Stimulated activated CD8-positive, alpha-beta memory T cell treated with anti-CD3 and anti-CD28 coated beads, Interleukin-12 subunit alpha, Interleukin-12 subunit beta, amount 100 ng/mL, for 24 hours (primary cell): ENCODE data around the gene DENND5B.
"Not testable (repeated sequence)": the region's sequence is repeated elsewhere in the genome, so short reads cannot be mapped to it uniquely, and the experiment has no call there.

ENCODE experiments used
- DNase-seq: peaks from one replicate; pipeline ENCODE4 v3.0.0-alpha.2; 2020; ENCODE audit errors: extremely low read depth

Gene DENND5B

DNA sequence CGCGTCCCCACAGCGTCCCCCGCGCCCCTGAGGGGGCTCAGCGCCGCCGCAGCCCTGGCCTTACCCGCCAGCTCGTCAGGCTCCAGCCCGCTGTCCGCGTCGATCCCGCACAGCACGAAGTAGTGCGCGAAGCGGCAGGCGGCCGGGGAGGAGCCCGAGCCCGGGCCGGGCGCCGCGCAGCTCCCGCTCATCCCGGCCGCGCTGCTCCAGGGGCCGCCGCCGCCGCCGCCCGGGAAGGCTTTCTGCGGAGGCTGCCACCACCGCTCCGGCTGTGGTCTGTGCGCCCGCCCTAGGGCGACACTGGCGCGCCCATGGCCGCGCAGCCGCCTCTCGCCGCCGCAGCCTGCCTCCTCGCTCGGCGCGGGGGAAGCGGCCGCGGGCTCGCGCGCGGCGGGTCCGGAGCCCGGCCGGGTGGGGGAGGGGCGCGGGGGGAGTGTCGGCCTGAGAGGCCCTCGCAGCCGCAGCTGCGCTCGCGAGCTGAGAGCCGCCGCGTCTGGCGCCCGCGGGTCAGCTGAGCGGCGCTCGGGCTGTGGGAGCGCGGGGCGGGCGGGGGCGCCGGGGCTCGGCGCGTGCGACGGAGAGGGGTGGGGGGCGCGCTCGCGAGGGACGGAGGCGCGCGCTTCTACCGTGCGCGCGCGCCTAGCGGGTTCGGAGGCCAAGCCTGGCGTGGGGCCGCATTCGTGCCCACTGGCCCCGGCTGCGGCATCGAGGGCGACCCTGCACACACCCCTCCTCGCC lies at the start of gene DENND5B:
TSS of gene DENND5B (minus strand) at position 495 of the 738 bp plus-strand sequence. CDS start at position 191, 304 bp downstream.
- DNase-seq: no peak

DNA sequence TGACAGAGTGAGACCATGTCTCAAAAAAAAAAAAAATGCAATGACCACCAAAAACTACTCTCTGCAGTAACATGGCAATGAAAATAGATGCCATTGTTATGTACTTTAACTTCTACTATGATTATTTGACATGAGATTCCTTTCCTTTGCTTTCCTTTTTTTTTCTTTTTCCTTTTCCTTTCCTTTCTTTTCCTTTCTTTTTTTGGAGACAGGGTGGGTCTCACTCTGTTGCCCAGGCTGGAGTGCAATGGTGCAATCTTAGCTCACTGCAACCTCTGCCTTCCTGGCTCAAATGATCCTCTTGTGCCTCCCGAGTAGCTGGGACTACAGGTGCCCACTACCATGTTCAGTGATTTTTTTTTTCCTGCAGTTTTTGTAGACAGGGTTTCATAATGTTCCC lies 43.7 kb upstream of the DENND5B start:
- no peak for DNase-seq

DNA sequence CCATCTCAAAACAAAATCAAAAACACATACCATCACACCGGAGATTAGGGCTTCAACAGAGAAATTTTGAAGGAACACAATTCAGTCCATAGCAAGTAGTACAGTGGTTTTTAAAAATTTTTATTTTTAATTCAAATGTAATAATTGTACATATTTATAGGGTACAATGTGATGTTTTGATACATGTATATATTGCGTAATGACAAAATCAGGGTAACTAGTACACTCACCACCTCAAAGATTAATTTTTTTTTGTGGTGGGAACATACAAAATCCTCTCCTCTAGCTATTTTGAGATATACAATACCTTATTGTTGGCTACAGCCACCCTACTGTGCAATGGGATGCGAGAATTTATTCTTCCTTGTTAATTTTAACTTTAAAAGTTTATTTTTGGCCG lies 42.5 kb upstream of the DENND5B start:
- no peak for DNase-seq

GRCh38 chr12:31631809-31632208 lies 40.9 kb upstream of the DENND5B start:
- no peak for DNase-seq

- no peak for DNase-seq
These were observed 40.2 kb upstream of the DENND5B start for GRCh38 chr12:31631023-31631724.

DNA sequence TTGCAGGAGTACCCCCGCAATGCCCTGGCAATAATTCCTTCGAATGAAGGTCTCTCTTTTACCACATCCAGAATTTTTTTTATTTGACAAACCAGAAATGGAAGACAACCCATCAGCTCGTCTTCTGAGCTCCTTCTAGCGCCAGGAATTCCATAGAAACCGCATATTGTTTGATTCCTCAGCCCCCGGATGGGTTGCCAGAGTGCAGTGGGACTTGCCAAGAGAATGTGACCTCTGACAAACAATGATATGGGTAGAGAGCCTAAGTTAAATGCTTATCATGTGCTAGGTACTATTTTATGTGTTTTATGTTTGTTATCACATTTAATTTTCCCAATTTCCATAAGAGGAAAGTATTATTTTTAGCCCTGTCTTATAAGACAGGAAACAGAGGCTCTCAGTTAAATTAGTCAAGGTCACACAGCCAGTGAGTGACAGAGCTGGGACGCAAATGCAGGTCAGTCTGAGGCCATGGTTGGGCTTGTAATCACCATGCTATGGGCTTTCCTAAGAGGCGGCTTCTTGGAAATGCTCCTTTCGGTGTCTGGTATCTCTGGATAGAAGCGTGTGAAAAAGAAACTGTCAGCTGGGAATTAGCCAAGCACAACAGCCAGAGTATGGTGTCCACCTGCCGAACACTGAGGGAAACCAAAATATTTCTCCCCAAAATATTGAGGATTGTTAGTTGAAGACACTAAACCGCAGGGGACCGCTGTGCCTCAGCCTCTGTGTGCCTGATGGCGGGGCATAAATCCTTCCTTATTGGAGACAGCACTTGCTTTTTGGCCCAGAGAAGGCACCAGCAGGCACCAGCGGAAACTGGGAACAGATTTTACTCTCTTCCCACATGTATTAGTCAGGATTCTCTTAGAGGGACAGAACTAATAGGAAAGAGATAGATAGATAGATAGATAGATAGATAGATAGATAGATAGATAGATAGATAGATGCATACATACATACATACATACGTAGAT lies 39.1 kb upstream of the DENND5B start:
- no peak for DNase-seq

DNA sequence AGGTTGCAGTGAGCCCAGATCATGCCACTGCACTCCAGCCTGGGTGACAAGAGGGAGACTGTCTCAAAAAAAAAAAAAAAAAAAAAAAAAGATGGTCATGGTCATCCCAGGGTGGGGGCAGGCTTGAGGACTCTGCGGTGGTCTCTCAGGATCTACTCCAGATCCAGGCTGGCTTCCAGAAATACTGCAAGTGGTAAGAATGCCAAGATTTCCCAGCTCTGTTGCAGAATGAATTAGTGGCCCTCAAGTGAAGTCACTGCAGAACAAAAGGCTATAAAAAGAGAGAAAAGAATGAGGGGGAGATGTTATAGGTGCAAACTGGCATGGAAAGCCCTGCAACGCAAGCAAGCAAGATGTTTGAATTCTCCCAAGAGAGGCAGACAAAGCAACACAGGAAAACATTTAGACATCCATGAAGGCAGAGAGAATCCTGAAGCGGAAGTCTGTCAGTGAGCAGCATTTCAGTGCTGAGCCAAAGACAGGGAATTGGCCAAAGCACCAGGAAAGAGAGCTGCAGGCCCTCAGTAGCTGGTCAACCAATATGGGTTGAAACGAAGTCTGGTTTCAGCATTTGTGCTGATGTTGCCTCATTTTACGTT lies 36.6 kb upstream of the DENND5B start:
- DNase-seq: no peak

DNA sequence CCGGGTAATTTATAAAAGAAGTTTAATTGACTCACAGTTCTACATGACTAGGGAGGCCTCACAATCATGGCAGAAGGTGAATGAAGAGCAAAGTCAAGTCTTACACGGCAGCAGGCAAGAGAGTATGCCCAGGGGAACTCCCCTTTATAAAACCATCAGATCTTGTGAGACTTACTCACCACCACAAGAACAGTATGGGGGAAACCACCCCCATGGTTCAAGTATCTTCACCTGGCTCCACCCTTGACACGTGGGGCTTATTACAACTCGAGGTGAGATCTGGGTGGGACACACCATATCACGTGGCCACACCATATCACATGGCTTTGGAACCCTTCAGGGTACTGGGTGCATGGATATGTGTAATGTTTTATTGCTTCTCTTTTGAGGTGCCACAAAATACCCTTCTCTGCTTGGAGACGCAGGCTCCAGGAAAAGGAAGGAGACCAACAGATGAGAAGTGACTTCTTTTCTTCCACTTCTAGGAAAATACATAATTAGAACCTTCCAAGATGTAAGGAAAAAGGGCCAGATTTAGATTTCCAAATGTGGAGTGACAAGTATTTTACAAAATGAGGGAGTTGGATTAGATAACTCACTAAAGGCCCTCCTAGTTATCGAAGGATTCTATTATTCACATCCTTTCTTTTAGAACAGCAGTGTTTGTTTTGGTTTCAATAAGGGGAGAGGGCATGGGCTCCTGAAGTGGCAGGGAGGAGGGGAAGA lies 35.5 kb upstream of the DENND5B start:
- no peak for DNase-seq

DNA sequence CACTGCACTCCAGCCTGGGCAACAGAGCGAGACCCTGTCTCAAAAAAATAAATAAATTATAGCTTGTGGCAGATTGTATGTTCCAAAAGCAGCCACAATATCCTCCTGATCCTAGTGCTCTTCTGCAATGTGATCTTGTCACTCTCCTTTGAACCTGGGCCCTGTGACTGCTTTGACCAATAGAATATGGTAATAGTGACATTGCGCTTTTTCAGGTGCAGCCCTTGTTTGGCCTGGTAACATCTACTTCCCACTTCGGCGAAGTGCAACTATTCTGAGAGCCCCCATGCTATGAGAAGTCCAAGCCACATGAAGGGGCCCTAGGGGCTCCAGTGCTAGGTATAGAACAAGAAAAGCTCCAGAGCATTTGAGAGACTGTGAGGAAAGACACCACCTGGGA lies 31.1 kb upstream of the DENND5B start:
- DNase-seq: no peak

DNA sequence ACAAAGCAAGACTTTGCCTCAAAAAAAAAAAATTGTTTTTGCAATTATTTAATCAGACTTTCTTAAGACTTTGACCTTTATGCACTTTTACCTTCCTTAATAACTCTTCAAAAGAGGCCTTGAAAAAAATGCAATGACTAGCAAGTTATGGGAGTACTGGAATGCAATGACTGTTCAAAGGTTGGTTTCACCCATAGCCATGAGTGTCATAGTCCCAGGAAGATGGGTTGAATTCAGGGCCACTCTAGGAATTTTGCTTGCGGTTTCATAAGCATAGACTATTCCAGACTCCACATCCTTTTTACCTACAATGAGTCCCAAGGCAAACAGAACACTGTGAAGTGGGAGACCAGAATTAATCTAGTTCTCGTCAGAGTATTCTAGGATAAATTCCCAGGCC lies 29.4 kb upstream of the DENND5B start:
- no peak for DNase-seq

DNA sequence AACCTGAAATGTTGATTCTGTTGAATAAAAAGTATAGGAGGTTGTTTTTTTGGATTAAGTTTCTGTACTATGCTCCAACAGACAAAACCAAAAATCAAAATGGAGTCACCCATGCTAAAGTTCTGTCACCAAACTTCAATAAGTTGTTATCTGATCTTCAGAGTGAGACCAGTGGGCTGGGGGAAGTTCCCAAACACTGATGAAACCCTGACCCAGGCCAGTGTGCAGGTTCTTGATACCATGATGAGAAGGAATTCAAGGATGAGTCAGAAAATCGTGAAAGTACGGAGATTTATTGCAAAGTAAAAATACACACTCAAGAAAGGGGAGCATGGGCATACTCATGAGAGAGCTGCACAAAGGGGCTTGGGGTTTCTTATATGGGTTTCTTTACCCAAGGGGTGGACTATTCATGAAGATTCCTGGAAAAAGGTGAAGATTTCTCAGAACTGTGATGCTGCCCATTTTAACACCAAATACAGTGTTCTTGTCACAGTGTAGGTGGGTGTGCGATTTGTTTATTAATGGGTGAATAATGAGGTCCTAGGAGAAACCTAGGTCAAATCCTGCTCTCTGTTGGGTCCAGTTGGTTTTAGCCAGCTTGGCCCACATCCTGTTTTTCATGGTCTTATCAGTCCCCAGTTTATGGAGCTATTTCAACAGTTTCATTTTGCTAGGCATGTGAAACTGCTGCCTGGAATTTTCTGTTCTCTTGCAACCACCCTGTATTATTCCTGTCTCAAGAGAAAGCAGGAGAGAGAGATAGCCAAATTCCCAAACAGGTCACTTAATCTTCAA lies 27.5 kb upstream of the DENND5B start:
- no peak for DNase-seq

DNA sequence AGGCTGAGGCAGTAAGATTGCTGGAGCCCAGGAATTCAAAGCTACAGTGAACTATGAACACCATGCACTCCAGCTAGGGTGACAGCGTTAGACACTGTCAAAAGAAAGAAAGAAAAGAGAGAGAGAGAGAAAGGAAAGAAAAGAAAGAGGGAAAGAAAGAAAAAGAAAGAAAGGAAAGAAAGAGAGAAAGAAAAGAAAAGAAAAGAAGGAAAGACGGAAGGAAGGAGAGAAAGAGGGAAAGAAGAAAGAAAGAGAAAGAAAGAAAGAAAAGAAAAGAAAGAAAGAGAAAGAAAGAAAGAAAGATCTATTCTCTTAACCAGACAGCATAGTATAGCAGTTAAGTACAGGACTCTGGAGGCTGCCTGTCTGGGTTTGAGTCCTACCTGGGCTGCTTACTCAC lies 21.9 kb upstream of the DENND5B start:
- no peak for DNase-seq

DNA sequence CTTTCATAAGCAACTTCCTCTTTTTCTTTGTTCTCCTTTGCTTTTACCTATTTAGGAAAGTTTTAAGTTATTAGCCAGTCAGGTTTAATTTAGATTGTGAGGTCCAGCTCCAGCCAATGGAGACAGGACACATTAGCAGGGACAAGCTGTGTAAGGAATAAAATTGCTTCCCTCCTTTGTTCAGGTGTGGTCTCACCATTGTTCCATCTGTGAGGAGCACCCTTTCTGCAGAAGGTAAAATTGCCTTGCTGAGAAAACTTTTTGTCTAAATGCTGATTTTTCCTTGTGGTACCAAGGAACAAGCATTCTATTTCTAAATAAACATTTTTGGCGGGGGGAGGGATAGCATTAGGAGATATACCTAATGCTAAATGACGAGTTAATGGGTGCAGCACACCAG lies 17.4 kb upstream of the DENND5B start:
- not testable (repeated sequence) for DNase-seq

- DNase-seq: no peak
These were observed 14.6 kb upstream of the DENND5B start for GRCh38 chr12:31605531-31605930.

DNA sequence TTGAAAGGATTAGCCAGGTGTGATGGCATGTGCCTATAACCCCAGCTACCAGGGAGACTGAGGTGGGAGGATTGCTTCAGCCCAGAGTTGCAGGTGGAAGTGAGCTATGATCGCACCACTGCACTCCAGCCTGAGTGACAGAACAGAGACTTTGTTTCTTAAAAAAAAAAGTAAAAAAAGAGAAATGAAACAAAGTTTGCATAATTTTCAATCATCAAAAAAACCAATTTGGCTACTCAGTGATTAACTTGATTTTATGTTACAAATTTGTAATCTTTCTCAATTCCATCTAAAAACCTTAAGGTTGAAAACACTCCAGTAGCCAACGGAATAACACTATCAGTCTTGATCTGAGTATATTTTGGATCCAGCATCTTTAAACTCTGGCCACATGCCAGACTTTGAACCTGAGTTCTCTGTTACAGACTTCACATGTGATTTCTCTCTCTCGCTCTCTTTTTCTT lies 12.6 kb upstream of the DENND5B start:
- DNase-seq: no peak

- no peak for DNase-seq
These were observed 9.8 kb upstream of the DENND5B start for GRCh38 chr12:31600750-31601149.

DNA sequence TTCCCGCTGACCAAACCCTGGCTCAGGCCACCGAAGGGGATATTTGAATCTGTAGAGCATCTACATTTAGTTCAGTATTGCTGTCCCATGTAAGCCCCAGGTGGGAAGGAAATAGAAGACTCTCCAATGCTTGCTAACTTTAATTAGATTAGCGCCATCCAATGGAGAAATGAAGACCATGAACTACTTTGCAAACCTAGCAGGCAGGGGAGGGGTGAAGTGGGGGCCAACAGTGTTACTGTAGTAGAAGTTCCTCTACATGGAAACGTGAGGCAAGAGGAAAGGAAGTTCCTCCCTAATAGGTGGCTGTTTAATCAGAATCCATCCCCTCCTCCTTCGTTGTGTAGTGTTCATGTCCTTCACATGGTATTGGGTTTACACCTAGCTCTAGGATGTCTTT lies 9.3 kb upstream of the DENND5B start:
- DNase-seq: no peak

- DNase-seq: no peak
These were observed 8.1 kb upstream of the DENND5B start for GRCh38 chr12:31599053-31599452.

GRCh38 chr12:31597066-31597465 lies 6.1 kb upstream of the DENND5B start:
- DNase-seq: no peak

GRCh38 chr12:31594681-31595080 lies 3.7 kb upstream of the DENND5B start:
- no peak for DNase-seq
